Endothelial cell of umbilical vein (primary cell): ENCODE results near the gene MTF1.

Experiments used
- CTCF ChIP-seq, 2 donors: IDR thresholded peaks; 1 replicate in 1 of 2; 2 replicates in 1 of 2; pipeline ENCODE4 v1.5.1; 2011; ENCODE audit warnings: low read length in 2 of 2, mild to moderate bottlenecking in 2 of 2, moderate library complexity in 2 of 2, control low read depth in 1 of 2, inconsistent platforms in 1 of 2, low read depth in 1 of 2; ENCODE audit not compliant: insufficient read depth in 1 of 2; ENCODE audit errors: extremely low read depth in 1 of 2
- EZH2 ChIP-seq: IDR thresholded peaks from 2 replicates; pipeline ENCODE4 v1.6.1; 2012; ENCODE audit warnings: borderline replicate concordance, low read depth, mild to moderate bottlenecking, moderate library complexity, low read length, inconsistent platforms; ENCODE audit not compliant: severe bottlenecking
- JUN ChIP-seq: IDR thresholded peaks from 2 replicates; pipeline ENCODE4 v1.6.1; 2011; ENCODE audit warnings: borderline replicate concordance, low read depth; ENCODE audit not compliant: insufficient read length, insufficient read depth
- POLR2A ChIP-seq: IDR thresholded peaks from 2 replicates; pipeline ENCODE4 v1.6.1; 2012; ENCODE audit warnings: low read depth, mild to moderate bottlenecking, control low read depth, low read length
- POLR2AphosphoS5 ChIP-seq: IDR thresholded peaks from 2 replicates; pipeline ENCODE4 v1.6.1; 2012; ENCODE audit warnings: low read depth, mild to moderate bottlenecking, control low read depth, low read length, moderate library complexity; ENCODE audit not compliant: insufficient read depth

GRCh38 chr1:37865348-37866120 lies 6.1 kb upstream of the MTF1 start:
- TF ChIP-seq POLR2A, result no peak
- no peak for TF ChIP-seq CTCF (IDR thresholded peaks at IDR 0.05; ENCODE audit: extremely low read depth in 1 of 2, insufficient read depth in 1 of 2, low read depth in 1 of 2, low read length in 2 of 2)
- no peak for TF ChIP-seq EZH2
- TF ChIP-seq POLR2AphosphoS5, result no peak
- TF ChIP-seq JUN, result no peak
